NOMO-1 (cell line): ENCODE data around the gene DDC.
A peak's percentile ranks its signal among the peaks of the same experiment; 100 is the strongest.
"Not testable (repeated sequence)": the region's sequence is repeated elsewhere in the genome, so short reads cannot be mapped to it uniquely, and the experiment has no call there.

Source experiments
- DNase-seq, 2 experiments: peaks; one replicate each; lab custom pipeline; 2025; ENCODE audit not compliant: unreplicated experiment in 2 of 2; lab: John Stamatoyannopoulos, UW

The DDC gene

DNA sequence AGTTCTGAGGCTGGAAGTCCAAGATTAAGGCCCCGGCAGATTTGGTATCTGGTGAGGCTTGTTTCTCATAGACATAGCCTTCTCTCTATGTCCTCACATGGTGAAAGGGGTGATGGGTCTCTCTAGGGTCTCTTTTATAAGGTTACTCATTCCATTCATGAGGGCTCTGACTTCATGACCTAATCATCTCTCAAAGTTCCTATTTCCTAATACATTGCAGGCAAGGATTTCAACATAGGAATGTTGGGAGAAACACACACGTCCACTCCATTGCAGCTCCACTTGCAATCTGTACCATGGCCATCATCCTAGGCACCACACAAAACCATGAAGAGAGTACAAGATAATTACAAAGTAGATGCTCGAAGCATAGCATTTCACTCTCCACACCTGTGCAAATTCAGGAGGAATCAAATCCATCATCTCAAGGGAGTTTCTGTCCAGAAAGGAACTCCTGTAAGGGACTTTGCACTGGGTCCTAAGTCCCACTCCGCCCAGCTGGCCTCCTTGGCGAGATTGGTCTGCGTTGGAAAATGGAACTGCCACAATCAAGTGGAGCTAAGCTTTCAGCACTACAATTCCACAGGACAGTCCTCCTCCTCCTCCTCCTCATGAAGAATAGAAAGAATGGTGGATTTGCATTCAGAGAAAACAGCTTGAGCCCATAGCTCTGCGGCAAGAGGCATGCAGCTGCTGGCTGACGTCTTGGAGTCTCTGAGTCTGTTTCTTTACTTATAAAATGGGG is 8.8 kb downstream of the DDC start:
- DNase-seq, result no peak

DNA sequence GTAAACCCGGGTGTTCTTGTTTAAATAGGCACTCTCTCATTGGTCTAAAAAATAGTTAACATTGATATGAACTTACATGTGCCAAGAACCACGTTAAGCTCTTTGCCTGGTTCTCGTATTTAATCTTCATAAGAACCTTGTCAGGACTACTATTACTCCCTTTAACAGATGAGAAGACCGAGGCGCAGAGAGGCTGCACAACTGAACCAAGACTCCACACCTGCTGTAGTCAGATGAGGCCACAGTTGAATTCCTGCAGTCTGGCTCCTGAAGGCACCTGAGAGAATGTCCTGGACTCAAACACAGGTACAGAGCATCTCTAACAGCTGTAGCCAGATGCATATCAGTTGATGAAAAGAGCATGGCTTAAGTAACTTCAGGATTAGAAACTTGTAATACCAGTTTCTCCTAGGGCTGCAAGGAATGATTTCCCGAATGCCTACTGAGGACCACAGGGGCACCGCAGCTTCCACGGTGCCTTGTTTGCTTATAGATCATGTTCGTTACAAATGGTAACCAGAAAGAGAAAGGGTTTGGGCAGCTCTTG is 9.5 kb downstream of the DDC start:
- DNase-seq, result no peak

DNA sequence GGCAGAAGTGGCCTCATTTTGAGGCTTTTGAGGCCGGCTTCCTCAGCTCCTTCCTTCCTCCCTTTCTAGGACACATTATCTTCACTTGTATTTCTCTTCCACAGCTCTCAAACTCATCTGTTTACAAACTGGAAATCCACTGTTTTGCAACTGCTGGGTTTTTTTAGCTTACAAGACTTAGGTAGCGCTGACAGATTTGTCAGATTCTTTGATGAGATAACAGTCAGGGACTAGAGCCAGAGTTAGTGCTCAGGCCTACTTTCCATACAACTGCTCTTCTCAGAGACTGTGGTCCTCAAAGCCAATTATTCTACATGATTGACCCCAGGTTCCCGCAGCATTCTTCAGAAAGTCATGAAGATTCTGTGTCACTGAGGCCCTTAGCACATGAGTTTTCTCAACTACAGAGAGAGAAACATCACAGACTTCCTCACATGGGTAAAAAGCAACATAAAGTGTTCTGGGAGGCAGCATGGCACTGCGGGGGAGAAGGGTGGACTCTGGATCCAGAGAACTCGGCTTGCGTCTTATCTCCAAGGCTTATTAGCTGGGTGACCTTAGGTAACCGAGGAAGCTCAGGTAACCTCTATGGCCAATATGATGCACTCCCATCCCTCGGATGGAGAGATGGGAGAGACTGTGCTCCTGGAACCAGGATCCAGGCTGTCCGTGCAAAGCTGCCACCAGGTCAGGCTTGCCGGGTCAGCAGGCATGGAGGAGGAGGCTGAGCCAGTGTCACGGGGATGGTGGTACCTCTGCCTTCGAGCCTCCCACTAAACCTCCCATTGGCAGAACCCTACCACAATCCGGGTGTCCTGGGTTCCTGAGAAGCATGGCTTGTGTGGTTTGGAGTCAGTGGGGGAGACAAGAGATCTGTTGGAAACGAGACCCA is 10.5 kb downstream of the DDC start:
- DNase-seq, result no peak

DNA sequence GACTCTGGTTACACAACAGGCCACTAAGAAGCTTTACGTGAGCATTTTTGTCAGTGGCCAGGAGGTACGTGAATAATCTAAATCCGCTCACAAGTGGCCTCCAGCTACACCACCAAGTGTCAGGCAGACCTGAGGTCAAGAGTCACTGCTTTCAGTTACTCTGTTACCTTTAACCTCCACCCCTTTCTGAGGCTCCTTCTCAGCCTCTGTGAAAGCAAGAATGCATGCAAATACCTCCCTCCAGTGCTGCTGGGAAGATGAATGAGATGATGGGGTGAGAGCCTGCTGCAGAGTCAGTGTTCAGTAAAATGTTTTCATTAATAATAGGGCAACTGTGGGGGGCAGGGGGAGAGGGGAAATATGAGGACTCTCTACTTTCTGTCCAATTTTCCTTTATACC is 11.2 kb downstream of the DDC start:
- DNase-seq, result no peak

DNA sequence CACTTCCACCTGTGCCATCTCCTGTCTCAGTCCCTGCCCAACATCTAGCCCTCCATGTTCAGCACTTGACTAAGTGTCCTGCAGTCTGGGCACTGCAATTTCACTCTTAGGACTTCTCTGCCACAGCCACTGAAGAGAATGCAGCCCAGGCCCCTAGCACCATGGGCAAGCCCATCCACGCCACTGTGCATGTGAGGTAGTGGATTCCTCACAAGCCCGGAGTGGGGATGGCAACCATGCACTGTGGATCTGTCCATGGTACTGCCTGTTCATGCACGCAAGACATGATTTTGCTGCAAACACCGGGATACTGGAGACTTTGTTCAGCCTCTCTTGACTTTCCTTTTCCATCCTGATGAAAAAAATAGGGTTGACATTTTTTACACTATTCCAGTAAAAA is 12.3 kb downstream of the DDC start:
- DNase-seq, result no peak

DNA sequence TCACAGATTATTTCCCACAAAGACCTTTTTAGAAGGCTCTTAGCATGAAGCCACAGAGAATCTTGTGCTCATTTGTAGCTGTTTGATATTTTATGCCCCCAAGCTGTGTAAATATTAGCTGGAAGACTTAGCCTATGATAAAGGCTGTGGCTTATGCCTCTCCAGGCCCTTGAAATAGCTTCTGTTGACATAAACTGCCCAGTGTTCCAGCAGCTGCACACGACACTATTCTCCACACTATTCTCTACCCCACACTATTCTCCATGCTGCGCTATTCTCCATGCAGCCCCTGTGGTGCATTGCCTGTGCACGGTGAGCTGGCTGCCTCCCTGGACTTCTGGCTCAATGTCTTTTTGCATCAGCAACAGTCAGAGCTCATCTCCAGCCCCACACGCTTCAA is 13.1 kb downstream of the DDC start:
- DNase-seq, result no peak

DNA sequence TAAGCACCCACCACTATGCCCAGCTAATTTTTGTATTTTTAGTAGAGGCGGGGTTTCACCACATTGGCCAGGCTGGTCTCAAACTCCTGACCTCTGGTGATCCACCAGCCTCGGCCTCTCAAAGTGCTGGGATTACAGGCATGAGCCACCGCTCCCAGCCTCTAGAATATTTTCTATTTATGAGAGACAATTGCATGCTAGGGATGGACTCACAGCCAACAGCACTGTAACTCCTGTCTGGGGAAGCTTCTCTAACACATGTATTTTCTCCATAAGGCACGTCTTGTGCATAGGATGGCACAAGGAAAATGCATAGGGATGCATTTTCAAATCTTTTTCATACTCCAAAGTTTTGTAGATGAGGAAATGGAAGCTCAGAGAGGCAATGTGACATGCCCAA is 19.6 kb downstream of the DDC start:
- DNase-seq, result not testable (repeated sequence)

DNA sequence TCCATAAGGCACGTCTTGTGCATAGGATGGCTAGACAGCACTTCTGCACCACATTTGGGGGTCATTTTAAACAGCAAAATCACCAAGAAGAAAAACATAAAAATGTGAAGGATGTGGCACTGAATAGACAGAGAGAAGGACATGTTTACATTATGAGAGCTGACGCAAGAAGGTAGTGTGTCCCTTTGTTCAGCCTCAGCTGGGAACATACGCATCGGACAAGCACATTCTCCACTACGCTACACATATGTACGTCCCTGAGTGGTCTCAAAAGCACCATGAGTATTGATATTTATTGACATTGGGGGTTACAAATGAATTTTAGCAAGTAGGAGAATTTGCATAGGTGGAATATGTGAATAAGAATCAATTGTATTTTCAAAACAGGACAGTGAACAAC is 20.2 kb downstream of the DDC start:
- no peak for DNase-seq

DNA sequence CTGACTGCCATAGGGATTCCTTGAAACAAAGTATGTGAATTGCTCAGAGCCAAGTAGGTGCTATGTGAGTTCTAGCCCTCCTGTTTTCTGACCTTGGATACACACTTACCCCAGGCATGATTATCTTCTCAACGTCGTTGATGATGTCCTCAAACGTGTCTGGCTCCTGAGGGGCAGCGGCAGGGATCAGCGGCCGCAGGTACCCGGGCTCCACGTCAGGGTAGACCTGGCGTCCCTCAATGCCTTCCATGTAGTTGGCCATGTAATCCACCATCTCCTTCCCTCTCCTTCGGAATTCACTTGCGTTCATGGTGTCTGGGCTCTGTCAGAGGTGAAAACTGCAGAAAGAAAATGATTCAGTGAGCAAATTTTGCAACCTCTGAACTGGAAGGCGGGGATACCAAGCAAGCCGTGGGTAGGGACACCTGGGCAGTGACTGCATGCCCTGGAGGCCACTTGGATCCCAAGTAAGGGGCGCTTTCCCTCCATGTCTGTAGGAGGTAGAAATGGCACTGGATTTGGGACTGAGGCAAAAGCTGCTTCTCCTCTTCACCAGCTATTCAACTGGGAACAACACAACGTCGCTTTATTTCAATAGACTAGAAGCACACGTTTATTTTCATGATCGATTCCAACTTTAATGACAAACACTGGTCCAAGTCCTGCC is 21.3 kb downstream of the DDC start:
- DNase-seq, result no peak

DNA sequence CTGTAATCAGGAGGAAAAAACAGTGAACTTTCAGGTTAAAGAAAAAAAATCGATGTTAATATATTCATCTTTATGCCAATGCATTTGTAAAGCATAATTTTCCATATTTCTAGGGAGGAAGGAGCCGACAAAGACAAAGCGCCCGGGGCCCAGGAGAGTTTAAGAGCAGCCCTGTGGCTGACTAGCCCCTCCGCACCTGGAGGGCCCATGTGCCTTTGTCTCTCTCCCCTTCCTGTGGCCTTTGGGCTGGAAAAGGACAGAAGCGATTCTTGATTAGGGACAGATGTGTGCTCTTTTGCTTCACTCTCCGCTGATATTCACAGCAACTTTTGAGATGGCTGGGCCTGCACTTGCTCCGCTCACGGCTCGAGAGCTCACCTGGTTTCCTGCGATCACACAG is 23.1 kb downstream of the DDC start:
- DNase-seq, result no peak

DNA sequence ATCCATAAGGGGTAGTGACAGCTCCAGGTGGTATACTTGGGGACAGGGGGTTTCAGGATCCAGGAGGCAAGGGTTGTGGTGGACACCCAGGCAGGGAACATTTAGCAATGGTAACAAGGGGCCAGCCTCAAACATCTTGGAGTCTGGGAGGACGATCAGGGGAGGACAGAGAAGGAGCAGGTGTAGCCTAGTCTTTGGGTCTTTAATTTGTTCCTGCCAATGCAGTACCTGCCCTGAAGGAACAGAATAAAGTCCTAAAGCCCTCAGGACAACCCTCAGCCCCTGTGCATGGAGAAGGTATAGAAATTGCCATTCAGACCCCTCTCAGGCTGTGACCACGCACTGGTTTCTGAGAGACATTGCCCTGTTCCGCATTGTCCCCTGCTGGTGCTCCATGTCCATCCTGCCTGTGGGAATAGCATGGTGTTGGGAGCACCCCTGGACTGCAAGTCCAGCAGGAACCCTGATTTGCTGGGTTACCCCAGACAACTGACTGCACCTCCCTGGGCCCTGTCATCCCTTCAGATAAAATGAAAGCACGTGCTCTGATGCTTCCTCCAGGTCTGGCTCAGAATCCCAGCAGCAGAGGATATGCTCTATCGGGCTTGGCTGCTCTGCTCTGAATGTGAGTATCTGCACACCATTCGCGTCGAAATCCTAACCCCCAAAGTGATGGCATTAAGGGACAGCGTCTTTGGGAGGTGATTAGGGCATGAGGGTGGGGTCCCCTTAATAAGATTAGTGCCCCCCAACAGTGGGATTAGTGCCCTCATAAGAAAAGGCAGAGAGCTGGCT is 24.2 kb downstream of the DDC start:
- no peak for DNase-seq

DNA sequence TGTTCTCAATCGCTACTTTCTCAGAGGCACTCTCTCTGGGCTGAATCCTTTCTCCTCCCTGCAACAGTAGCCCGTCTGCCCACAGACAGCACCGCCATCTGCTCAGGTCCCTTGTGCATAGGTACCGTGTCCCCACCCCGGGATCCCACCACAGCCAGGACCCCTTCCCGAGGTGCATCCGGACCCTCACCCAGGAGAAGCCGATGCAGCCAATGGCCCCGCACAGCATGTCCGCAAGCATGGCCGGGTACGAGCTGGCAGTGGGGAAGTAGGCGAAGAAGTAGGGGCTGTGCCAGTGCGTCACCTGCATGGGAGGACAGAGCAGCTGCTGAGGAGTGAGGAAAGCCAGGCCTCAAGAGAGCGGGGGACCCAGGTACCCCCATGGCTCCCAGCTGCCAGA is 25.5 kb downstream of the DDC start:
- DNase-seq, result no peak

DNA sequence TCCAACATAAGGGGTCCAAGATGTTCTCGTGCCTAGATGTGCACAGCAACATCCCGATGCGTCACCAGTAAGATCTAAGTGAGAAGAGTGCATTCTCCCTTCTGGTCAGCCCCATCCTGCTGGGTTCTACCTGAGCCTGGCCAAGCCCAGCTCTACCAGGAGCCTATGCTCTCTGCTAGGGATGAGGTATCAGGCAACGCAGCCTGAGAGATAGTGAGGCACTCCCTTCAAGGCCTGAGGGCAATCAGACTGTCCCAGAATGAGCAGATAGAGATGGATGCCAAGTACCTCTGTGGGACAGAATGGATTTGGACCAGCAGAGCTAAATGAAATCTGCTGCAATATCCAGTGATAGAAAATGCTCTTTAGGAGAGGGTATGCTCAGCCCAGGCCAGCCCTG is 26.7 kb downstream of the DDC start:
- DNase-seq, result no peak

DNA sequence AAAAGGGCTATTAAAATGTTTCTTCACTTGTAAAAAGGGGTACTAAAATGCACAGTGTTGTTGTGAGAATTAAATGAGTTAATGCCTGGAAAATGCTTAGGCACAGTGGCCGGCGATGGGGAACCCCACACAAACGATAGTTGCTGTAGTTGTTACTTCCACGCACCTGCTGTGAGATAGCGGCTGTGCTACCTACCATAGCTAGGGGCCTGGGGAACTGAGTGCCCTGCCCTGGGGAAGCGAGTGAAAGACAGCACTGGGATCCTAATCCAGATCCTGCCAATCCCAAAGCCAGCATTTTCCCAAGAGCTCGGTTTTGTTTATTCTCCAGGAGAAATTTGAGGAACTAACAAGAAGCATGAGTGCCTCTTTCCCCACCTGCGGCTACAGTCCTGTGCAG is 27.8 kb downstream of the DDC start:
- DNase-seq, result no peak

DNA sequence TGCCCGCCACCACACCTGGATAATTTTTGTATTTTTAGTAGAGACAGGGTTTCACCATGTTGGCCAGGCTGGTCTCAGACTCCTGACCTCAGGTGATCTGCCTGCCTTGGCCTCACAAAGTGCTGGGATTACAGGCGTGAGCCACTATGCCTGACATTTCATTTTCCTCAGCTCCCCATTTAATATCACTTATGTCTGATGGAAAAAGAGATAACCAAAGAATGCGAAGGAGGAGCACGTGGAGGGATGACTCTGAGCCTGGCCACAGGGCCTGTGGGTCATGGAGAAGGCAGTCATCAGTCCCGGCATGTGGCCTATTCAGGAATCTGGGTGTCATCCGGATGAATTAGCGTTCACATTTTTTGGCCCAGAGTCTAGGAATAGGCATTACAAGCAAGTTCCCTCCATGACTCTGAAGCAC is 29.9 kb downstream of the DDC start:
- DNase-seq, result not testable (repeated sequence)

DNA sequence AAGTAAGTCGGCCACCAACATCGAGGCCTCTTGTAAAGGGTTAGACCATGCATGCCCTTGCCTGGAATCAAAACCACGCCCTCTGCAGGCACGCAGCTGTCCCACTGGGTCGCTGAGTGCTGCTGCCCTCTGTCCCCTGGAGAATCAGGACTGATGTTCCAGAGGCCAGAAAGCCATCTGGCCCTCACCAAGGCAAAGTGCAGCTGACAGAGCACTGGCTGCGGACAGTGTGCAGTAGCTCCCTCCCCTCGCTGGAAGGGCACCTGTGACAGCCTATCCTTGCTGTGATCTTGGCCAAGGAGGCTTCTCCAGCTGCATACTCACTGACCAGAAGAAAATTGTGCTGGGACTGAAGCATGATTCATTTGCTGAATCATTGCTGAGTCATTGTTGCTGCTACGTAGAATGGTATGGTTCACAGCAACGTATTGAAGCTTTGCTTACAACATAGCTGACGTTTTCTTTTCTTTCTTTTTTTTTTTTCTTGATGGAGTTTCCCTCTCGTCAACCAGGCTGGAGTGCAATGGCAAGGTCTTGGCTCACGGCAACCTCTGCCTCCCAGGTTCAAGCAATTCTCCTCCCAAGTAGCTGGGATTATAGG is 30.4 kb downstream of the DDC start:
- peak; percentile 42 to 82 for DNase-seq

DNA sequence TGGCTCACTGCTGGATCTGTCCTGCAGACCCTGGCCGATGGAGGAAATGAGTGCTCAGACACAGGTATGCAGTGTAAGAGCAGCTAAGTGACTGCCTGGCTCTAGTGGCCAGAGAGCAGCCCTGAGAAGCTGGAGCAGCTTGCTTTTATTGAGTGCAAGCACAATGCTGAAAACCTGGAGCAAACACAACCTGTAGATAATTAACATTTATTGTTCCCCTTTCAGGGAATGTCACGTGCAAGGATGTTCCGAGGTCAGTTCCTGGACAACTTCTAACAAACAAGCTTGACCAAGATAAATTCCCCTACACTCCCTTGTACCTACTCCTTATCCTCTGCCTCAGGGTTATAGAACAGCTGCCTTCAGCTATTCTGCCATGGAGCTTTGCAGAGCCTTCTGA is 31.3 kb downstream of the DDC start:
- DNase-seq, result no peak

DNA sequence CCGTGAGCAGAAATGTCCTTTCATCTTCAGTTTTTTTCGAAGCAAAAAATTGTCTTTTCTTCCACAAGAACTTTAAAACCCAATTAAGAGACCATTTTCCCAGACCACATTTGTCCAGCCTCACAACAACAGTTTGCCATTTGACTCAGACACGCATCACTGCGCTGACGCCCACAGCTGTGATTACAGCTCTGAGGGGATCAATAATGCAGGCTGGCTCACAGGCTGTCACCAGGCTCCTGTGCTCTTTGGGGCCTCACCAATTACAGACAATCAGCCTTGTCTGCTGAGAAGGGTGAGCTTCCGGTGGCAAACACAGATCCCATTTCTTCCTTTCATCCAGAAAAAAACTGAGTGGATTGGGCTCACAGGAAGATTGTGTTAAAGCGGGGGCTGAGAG is 33.3 kb downstream of the DDC start:
- DNase-seq, result no peak

DNA sequence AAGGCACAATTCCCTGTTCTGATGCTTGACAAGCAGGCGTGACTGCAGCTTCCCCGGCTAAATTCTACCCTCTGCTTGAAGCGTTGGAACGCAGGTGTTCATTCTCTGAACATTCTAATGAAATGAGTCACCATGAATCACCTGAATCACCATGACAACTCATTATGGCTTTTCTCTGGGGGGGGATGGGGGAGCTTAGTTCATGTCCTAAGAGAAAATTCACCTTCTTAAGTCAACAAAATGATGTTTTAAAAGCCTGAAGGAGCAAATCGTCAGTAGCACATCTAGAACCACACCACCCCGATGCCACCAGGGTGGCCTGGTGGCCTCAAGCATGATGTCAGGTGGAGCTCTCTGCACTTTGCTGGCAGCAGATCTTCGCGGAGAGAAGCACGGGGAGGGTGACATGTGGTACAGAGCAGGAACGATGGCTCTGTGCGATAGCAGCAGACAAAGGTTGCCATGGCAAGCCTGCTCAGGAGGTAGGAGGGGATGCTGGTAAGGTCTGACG is 33.7 kb downstream of the DDC start:
- no peak for DNase-seq

DNA sequence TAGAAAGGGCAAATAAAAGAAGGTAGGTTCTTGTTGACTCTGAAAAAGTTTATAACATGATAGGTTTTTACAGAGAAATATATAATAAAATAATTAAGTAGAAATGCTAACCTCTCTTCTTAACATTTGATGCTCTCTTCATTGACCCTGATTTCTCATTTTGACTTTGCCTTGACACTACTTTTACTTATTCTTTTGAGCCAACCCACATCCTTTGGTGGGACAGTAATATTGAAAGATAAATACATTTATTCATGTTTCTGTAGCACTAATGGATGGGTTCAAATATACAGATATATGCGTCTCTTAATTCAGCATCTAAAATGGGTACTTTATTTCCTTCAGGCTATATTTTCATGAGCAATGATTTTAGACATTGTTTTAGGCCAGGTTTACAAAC is 34.4 kb downstream of the DDC start:
- DNase-seq, result no peak
